Measurements from ENCODE around the gene IFNA16. TPM values are rescaled to one million over a fixed set of nuclear protein-coding genes. Genes with fewer than 3 reads are reported as not detected.
"Not testable (repeated sequence)": the region's sequence is repeated elsewhere in the genome, so short reads cannot be mapped to it uniquely, and the experiment has no call there.

Gene IFNA16
- total RNA-seq, 4 donors from 2014 or later: not detected

DNA sequence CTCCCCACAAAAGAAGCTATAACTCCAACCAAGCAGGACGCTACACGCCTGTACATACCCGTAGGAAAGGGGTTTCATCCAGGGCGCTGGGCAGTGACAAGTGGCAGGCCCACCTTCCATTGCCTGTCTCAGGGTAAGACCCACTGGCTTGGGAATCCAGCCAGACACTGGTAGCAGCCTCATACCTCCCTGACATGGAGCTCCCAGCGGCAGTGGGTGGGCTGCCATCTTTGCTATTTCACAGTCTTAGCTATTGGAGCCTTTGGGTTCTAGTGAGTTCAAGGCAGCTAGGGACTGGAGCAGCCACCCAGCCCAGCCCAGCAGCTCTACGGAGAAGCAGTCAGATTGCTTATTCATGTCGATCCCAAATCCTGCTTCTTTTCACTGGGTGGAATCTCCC lies 6.8 kb downstream of the IFNA16 start:
- H3K4me3 ChIP-seq: no peak overlapping the region
- DNase-seq (ENCODE audit: low spot score in 2 of 2): no peak
- H3K9me3 ChIP-seq: no peaks in the 10 kb centered on the region
- WGBS, 2 donors: 94% methylated on average over 6 of the region's 7 CpGs
- no peaks in the 10 kb centered on the region for H3K4me1 ChIP-seq
- no peak overlapping the region for H3K27ac ChIP-seq
- H3K36me3 ChIP-seq: no peaks in the 10 kb centered on the region
- H3K27me3 ChIP-seq: no peaks in the 10 kb centered on the region
- TF ChIP-seq, protein P1, sequence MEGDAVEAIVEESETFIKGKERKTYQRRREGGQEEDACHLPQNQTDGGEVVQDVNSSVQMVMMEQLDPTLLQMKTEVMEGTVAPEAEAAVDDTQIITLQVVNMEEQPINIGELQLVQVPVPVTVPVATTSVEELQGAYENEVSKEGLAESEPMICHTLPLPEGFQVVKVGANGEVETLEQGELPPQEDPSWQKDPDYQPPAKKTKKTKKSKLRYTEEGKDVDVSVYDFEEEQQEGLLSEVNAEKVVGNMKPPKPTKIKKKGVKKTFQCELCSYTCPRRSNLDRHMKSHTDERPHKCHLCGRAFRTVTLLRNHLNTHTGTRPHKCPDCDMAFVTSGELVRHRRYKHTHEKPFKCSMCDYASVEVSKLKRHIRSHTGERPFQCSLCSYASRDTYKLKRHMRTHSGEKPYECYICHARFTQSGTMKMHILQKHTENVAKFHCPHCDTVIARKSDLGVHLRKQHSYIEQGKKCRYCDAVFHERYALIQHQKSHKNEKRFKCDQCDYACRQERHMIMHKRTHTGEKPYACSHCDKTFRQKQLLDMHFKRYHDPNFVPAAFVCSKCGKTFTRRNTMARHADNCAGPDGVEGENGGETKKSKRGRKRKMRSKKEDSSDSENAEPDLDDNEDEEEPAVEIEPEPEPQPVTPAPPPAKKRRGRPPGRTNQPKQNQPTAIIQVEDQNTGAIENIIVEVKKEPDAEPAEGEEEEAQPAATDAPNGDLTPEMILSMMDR (IDR thresholded peaks at IDR 0.05): no peak
- TF ChIP-seq POLR2A (IDR thresholded peaks at IDR 0.05): no peak
- no peak for TF ChIP-seq EP300 (IDR thresholded peaks at IDR 0.05)

GRCh38 chr9:21207043-21207442 lies 10.1 kb downstream of the IFNA16 start, which contains the start of gene IFNA10:
TSS of gene IFNA10 (minus strand) at chr9:21207143. CDS start at chr9:21207097, 46 bp downstream.
- DNase-seq (ENCODE audit: low spot score in 2 of 2); H3K9me3 ChIP-seq; H3K36me3 ChIP-seq; H3K27me3 ChIP-seq; H3K4me1 ChIP-seq; H3K27ac ChIP-seq; H3K4me3 ChIP-seq: not testable (repeated sequence)
- WGBS, 2 donors: 82 to 89% methylated on average over 3 of the region's 3 CpGs

DNA sequence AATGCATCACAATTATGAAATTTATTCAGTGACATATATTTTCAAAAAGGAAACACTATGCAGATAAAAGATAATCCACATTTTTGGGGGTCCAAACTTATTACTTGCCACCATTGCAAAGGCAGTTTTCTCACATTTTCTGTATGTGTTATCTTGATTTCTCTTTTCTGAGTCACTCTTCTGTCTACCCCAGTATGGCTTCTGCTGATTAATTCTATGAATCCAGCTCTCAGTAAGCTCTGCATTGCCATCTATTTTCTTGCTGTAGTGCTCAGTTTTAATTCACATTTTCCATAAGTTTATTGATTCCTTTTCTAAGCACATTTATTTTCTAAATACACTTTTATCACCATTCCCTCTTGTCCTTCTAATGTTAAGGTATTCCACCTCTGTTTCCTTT lies 11.9 kb downstream of the IFNA16 start:
- Histone ChIP-seq H3K27me3 (no peaks in the 10 kb centered on the region), H3K4me1 (no peaks in the 10 kb centered on the region), H3K4me3 (no peak overlapping the region), H3K36me3 (no peaks in the 10 kb centered on the region), H3K9me3 (no peaks in the 10 kb centered on the region), H3K27ac (no peak overlapping the region)
- DNase-seq (ENCODE audit: low spot score in 2 of 2): no peak
- TF ChIP-seq POLR2A (IDR thresholded peaks at IDR 0.05): no peak
- no peak for TF ChIP-seq EP300 (IDR thresholded peaks at IDR 0.05)
- TF ChIP-seq, protein P1 (IDR thresholded peaks at IDR 0.05): no peak

- H3K36me3 ChIP-seq; H3K27me3 ChIP-seq; H3K4me3 ChIP-seq; H3K9me3 ChIP-seq; DNase-seq (ENCODE audit: low spot score in 2 of 2); H3K27ac ChIP-seq; H3K4me1 ChIP-seq: not testable (repeated sequence)
- 70 to 72% methylated on average over 4 of the region's 4 CpGs for WGBS, 2 donors
Observed at GRCh38 chr9:21202105-21202504, 15.0 kb downstream of the IFNA16 start, which contains the start of gene IFNA7. TSS of gene IFNA7 (minus strand) at chr9:21202205. CDS start at chr9:21202165, 40 bp downstream.

DNA sequence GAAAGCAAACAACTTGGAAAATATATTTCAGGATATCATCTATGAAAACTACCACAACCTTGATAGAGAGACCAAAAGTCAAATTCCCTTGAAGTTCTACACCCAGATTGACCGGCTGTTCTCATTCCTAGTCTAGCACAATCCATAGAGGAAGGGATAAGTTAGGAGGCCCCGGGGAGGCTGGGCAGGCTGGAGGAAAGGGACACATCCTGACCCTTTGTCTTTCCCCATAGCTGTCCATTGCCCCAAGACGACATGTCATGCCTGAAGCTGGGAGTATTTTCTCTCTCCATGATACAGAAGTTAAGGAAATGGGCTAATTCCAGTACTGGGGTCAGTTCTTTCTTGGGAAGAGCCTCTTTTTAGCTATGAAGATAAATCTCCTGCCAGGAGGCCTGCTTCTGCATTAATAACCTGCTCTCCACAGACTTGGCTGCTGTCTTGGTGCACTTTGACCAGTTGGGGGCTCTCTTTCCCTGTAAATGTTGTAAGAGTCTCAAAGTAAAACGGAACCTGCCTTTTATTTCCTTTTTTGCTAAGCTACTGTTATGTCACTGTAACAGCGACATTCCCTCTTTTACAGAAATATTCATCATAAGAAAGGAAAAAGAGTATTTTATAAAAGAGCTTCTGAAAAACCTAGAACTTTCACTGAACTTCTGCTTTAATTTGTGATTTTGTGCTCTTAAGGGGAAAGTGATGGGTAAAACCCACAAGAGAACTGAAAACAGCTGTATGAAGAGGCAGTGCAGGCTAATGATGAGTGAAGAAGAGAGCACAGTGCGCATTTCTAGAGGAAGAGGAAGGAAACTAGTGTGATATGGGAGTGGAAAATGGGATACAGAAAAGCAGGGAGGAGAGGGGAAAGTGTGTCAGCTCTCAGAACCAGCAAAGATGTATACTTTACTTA lies 22.0 kb downstream of the IFNA16 start:
- peak in 1 of 2 donors; percentile 26 for DNase-seq (ENCODE audit: low spot score in 2 of 2)
- not testable (repeated sequence) for H3K27ac ChIP-seq, H3K9me3 ChIP-seq, H3K36me3 ChIP-seq, H3K27me3 ChIP-seq, H3K4me1 ChIP-seq, H3K4me3 ChIP-seq
- TF ChIP-seq, protein P1 (IDR thresholded peaks at IDR 0.05): peak; percentile 27 to 45 (median 42)
- WGBS, 2 donors: 38 to 41% methylated on average over 6 of the region's 6 CpGs

DNA sequence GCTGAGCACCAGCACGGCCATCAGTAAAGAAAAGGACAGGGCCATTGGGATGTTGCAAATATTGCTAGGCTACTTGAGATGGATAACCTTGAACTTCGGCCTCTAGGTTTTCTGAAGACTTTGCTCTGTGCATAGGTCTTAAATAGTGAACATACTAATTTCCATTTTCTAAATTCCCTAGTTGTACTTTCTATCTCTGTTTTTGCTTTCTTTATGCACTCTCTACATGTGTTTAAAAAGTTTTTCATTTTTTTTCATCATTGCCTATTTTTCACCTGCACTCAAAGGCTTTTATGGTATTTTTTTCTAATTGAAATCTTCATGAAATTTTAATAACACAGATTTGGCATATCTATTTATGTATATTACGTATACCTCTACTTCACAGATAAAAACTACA lies 29.6 kb downstream of the IFNA16 start, which contains the start of gene IFNA4:
IFNA4 (minus strand) TSS at position 101 of the 400 bp plus-strand sequence; CDS start at position 45, 56 bp downstream.
- WGBS, 2 donors: 92 to 94% methylated on average over 3 of the region's 3 CpGs
- DNase-seq (ENCODE audit: low spot score in 2 of 2); H3K4me3 ChIP-seq: not testable (repeated sequence)

More for the DNA sequence above, 29.6 kb downstream of the IFNA16 start, which contains the start of gene IFNA4:
- not testable (repeated sequence) for H3K27me3 ChIP-seq, H3K27ac ChIP-seq, H3K9me3 ChIP-seq, H3K36me3 ChIP-seq, H3K4me1 ChIP-seq

All from tibial nerve (tissue), 4 donors.